LNCaP clone FGC (cell line): ENCODE data around the gene ARHGEF28.

ENCODE experiments used
- DNase-seq: peaks from one replicate; pipeline ENCODE4 v3.0.0-alpha.2; 2011; ENCODE audit warnings: low read depth
- H3K4me3 ChIP-seq: 2 replicates; pipeline ENCODE4 v1.5.1; 2011; ENCODE audit warnings: mild to moderate bottlenecking, low read depth, low read length, control low read depth
- TF ChIP-seq, protein P1 (sequence below): IDR thresholded peaks from 2 replicates; pipeline ENCODE4 v1.5.1; 2012; ENCODE audit warnings: mild to moderate bottlenecking; ENCODE audit not compliant: control insufficient read depth, insufficient read depth; ENCODE audit errors: extremely low read depth

Gene ARHGEF28

DNA sequence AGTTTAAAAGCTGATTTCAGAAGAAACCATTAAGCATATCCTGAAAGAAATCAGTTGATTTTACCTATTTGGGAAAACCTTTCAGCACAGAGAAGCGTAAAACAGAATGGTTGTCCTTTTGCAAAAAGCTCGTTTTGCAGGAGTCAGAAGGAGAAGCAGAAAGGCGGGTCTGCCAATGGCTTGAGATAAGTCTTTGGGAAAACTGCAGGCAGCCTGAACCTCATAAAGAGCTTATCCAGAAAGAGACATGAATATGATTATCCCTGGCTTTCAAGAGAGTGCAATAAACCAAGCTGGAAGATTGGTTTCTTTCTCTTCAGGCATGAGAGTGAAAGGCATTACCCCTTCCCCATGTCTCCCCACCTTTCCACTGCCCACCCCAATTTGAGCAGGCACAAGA lies 353.3 kb downstream of the ARHGEF28 start:
- TF ChIP-seq, protein P1, sequence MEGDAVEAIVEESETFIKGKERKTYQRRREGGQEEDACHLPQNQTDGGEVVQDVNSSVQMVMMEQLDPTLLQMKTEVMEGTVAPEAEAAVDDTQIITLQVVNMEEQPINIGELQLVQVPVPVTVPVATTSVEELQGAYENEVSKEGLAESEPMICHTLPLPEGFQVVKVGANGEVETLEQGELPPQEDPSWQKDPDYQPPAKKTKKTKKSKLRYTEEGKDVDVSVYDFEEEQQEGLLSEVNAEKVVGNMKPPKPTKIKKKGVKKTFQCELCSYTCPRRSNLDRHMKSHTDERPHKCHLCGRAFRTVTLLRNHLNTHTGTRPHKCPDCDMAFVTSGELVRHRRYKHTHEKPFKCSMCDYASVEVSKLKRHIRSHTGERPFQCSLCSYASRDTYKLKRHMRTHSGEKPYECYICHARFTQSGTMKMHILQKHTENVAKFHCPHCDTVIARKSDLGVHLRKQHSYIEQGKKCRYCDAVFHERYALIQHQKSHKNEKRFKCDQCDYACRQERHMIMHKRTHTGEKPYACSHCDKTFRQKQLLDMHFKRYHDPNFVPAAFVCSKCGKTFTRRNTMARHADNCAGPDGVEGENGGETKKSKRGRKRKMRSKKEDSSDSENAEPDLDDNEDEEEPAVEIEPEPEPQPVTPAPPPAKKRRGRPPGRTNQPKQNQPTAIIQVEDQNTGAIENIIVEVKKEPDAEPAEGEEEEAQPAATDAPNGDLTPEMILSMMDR: no peak
- no peak for DNase-seq
- H3K4me3 ChIP-seq: no peak overlapping the region

DNA sequence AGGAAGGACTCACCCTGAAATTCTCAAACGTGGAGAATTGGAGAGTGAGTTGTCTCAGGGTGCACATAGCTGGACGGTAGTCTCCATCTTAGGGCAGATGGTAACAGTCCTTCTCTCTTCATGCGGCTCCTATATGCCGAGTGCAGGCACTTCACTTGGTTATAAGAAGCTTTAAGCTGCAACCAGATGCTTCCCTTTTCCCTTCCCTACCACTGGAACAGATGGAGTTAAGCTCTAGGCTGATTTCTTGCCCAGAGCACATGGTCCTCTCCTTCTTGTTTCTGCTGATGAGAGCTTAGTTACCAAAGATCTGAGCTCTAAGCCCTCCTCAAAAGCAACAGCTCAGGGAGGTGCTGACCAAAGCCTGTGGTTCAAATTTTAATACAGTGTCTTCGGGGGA lies 355.7 kb downstream of the ARHGEF28 start:
- TF ChIP-seq, protein P1: no peak
- no peak for DNase-seq
- no peak overlapping the region for H3K4me3 ChIP-seq

DNA sequence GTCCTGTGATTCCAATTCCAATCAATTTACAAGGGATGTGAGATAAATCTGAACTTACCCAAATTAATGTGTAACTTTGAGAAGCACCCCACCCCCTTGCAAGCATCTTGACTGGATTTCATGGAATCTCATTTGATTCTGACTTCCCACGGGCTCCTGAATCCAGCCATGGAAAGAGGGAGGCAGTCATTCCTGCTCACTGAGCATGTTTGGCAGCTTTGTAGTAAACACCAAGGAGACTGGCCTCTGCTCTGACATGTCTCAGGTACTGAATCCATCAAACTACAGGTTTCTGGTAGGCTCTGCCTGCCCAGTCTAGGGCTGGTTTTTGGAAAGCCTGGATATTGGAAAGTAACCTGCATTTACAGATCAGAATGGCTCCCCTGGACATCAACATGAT lies 357.6 kb downstream of the ARHGEF28 start:
- no peak for DNase-seq
- no peak overlapping the region for H3K4me3 ChIP-seq
- TF ChIP-seq, protein P1: no peak

DNA sequence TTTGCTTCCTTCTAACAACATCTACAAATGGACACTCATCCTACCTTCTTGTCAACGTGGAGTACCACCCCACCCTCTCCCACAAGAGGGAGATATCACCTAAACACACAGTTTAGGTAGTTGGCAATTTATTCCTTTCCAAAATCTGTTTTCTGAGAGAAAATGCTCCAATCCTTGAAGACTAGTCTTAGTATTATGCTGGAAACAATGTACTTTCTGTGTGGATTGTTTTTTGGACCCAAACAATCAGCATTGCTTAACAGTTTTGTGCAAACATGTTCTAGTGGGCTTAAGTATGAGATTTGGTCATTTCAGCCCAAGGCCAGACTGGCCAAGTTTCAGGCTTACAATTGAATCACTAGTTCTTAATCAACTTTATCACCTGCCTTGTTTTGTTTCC lies 359.1 kb downstream of the ARHGEF28 start:
- H3K4me3 ChIP-seq: no peak overlapping the region
- DNase-seq: no peak
- TF ChIP-seq, protein P1: peak; percentile 38

DNA sequence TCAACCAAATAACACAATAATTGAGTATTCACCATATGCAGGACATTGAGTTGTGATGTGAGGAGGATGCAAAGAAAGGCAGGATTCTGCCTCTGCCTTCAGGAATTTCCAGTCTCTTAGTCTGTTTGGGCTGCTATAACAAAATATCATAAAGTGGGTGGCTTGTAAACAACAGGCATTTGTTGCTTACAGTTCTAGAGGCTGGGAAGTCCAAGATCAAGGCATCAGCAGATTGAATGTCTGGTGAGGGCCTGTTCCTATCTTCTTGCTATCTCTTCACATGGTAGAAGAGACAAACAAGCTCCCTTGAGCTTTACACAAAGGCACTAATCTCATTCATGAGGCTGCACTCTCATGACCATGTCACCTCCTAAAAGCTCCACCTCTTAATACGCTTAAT lies 360.7 kb downstream of the ARHGEF28 start:
- TF ChIP-seq, protein P1: no peak
- H3K4me3 ChIP-seq: no peak overlapping the region
- no peak for DNase-seq

DNA sequence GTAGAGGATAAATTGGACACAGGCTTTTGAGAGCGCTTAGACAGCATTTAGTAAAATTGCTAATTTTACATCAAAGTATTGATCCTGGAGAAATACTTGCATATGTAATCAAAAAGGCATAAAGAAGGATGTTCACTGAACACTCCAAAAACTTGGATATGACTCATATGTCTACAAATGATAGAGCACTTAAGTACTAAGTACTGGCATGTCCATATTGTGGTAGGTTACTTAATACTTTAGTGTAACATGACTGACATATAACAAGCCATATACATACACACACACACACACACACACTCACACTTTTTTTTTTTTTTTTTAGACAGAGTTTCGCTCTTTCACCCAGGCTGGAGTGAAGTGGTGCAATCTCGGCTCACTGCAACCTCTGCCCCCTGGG lies 361.9 kb downstream of the ARHGEF28 start:
- no peak for DNase-seq
- TF ChIP-seq, protein P1: no peak
- H3K4me3 ChIP-seq: no peak overlapping the region

DNA sequence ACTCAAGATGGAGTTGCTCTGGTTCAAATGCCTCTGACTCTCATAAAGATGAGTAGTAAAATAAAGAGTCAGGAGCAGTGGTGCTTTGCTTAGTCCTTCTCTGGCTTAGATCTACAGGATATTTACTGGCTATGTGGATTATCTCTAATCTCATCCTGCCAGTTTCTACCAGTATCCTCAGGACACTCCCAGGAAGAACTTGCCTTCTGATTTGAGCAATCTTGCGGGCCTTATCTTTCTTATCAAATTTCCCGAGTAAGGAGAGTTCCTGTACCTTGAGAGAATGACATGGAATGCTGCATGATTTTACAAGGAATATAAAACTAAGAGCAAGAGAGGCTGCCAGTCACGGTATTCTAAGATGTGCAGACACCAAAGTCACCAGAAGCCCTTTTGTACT lies 364.0 kb downstream of the ARHGEF28 start:
- peak; percentile 63 for DNase-seq
- H3K4me3 ChIP-seq: no peak overlapping the region
- TF ChIP-seq, protein P1: no peak
